CD8-positive, alpha-beta memory T cell (primary cell): ENCODE measurements around the gene DSCAM. TPM values are rescaled to one million over a fixed set of nuclear protein-coding genes. Genes with fewer than 3 reads are reported as not detected.

Source experiments
- CTCF ChIA-PET: fragments of 350-600 bp; sonication (Branson Sonifier 250); formaldehyde crosslinking; loops from one replicate; lab custom pipeline; 2021; ENCODE audit warnings: antibody characterized with exemption; lab: Charles Lee
- POLR2A ChIA-PET: fragments of 350-600 bp; sonication (Branson Sonifier 250); formaldehyde crosslinking; loops from one replicate; lab custom pipeline; 2021; ENCODE audit warnings: antibody characterized with exemption; lab: Charles Lee
- DNase-seq, 5 donors: peaks; one replicate each; pipeline versions ENCODE4 v3.0.0 to v3.0.0-alpha.2; 2020 to 2022; ENCODE audit warnings: mixed read lengths in 1 of 5
- H3K27ac ChIP-seq: one replicate; pipeline ENCODE4 v1.7.0; 2013; ENCODE audit warnings: low read depth, mild to moderate bottlenecking, low read length, moderate library complexity
- H3K27me3 ChIP-seq: 2 replicates; pipeline ENCODE4 v1.7.0; 2013; ENCODE audit warnings: low read length, mild to moderate bottlenecking; ENCODE audit not compliant: insufficient read depth, poor library complexity, severe bottlenecking
- H3K36me3 ChIP-seq: 2 replicates; pipeline ENCODE4 v1.7.0; 2013; ENCODE audit warnings: mild to moderate bottlenecking, low read length, moderate library complexity; ENCODE audit not compliant: insufficient read depth
- H3K4me1 ChIP-seq: 2 replicates; pipeline ENCODE4 v1.7.0; 2013; ENCODE audit warnings: mild to moderate bottlenecking, low read length, moderate library complexity; ENCODE audit not compliant: insufficient read depth
- H3K4me3 ChIP-seq: 2 replicates; pipeline ENCODE4 v1.7.0; 2013; ENCODE audit warnings: mild to moderate bottlenecking, low read length
- H3K9me3 ChIP-seq: 2 replicates; pipeline ENCODE4 v1.7.0; 2013; ENCODE audit warnings: mild to moderate bottlenecking, low read length
- H3K27ac Mint-ChIP-seq, 8 donors: one replicate each; pipeline ENCODE4 v1.8.0; 2020 to 2021; ENCODE audit warnings: mixed read lengths in 8 of 8, mild to moderate bottlenecking in 6 of 8, inconsistent platforms in 3 of 8, moderate library complexity in 3 of 8
- H3K27me3 Mint-ChIP-seq, 2 donors: one replicate each; pipeline ENCODE4 v1.8.0; 2020 to 2021; ENCODE audit warnings: mixed read lengths in 2 of 2, mild to moderate bottlenecking in 1 of 2, moderate library complexity in 1 of 2
- H3K36me3 Mint-ChIP-seq, 3 donors: one replicate each; pipeline ENCODE4 v1.8.0; 2020 to 2021; ENCODE audit warnings: mixed read lengths in 3 of 3, inconsistent platforms in 1 of 3, mild to moderate bottlenecking in 1 of 3
- H3K4me1 Mint-ChIP-seq, 3 donors: one replicate each; pipeline ENCODE4 v1.8.0; 2020 to 2021; ENCODE audit warnings: mixed read lengths in 3 of 3, inconsistent platforms in 1 of 3, mild to moderate bottlenecking in 1 of 3
- H3K4me3 Mint-ChIP-seq, 7 donors: one replicate each; pipeline ENCODE4 v1.8.0; 2020 to 2021; ENCODE audit warnings: mixed read lengths in 7 of 7, mild to moderate bottlenecking in 6 of 7, moderate library complexity in 4 of 7, inconsistent platforms in 2 of 7
- H3K9me3 Mint-ChIP-seq, 5 donors: one replicate each; pipeline ENCODE4 v1.8.0; 2020 to 2022; ENCODE audit warnings: mixed read lengths in 5 of 5, mild to moderate bottlenecking in 3 of 5, moderate library complexity in 2 of 5, inconsistent platforms in 1 of 5
- polyA plus RNA-seq: library from polyadenylated mRNA; unstranded; fragments of 300-500 nt; fragmentation: Illumina TruSeq; gene quantifications from one replicate; pipeline ENCODE4 v1.2.3, GENCODE V29; 2021
- total RNA-seq, 2 experiments: library from RNA; stranded (reverse); gene quantifications; one replicate each; pipeline ENCODE4 v1.2.3, GENCODE V29; 2021

Gene DSCAM
- total and polyA plus RNA-seq, 3 experiments from 2014 or later = not detected

- H3K9me3 ChIP-seq = no peaks in the 10 kb centered on the region
- no peak overlapping the region for H3K4me3 ChIP-seq
- no peak overlapping the region for H3K4me3 Mint-ChIP-seq
- H3K9me3 Mint-ChIP-seq = peaks cover 0 to 16% (median 5%) of the 10 kb centered on the region in 5 donors
- H3K4me1 ChIP-seq = no peaks in the 10 kb centered on the region
- no peak overlapping the region for H3K27ac ChIP-seq
- POLR2A ChIA-PET = no interaction called here
- H3K27ac Mint-ChIP-seq = no peak overlapping the region
- DNase-seq = no peak
- H3K27me3 ChIP-seq = no peaks in the 10 kb centered on the region
- no peaks in the 10 kb centered on the region for H3K36me3 ChIP-seq
- CTCF ChIA-PET = no interaction called here
- no peaks in the 10 kb centered on the region for H3K36me3 Mint-ChIP-seq
- H3K27me3 Mint-ChIP-seq = peaks cover 0 to 1% of the 10 kb centered on the region in 2 donors
- no peaks in the 10 kb centered on the region for H3K4me1 Mint-ChIP-seq
Measured at GRCh38 chr21:40714536-40714935, 132.4 kb downstream of the DSCAM start.

GRCh38 chr21:40707656-40708244 is 139.2 kb downstream of the DSCAM start:
- H3K36me3 Mint-ChIP-seq = no peaks in the 10 kb centered on the region
- POLR2A ChIA-PET = no interaction called here
- no peaks in the 10 kb centered on the region for H3K4me1 ChIP-seq

GRCh38 chr21:40706806-40707655 is 139.9 kb downstream of the DSCAM start:
- Mint-ChIP-seq H3K4me1 (no peaks in the 10 kb centered on the region), H3K9me3 (peaks cover 0 to 8% (median 4%) of the 10 kb centered on the region in 5 donors)
- CTCF ChIA-PET = no interaction called here

More at GRCh38 chr21:40707656-40708244, 139.2 kb downstream of the DSCAM start:
- Mint-ChIP-seq H3K4me3 (no peak overlapping the region), H3K9me3 (peaks cover 0 to 11% (median 4%) of the 10 kb centered on the region in 5 donors), H3K4me1 (no peaks in the 10 kb centered on the region), H3K27me3 (no peaks in the 10 kb centered on the region), H3K27ac (no peak overlapping the region)
- CTCF ChIA-PET = no interaction called here
- no peak overlapping the region for H3K27ac ChIP-seq
- no peak overlapping the region for H3K4me3 ChIP-seq
- no peaks in the 10 kb centered on the region for H3K27me3 ChIP-seq
- no peaks in the 10 kb centered on the region for H3K9me3 ChIP-seq
- no peak for DNase-seq
- no peaks in the 10 kb centered on the region for H3K36me3 ChIP-seq

GRCh38 chr21:40706176-40706575 is 140.8 kb downstream of the DSCAM start:
- Histone ChIP-seq H3K4me1 (no peaks in the 10 kb centered on the region), H3K9me3 (no peaks in the 10 kb centered on the region), H3K36me3 (no peaks in the 10 kb centered on the region), H3K27ac (no peak overlapping the region), H3K27me3 (no peaks in the 10 kb centered on the region), H3K4me3 (no peak overlapping the region)
- Mint-ChIP-seq H3K4me3 (no peak overlapping the region), H3K36me3 (no peaks in the 10 kb centered on the region), H3K27ac (no peak overlapping the region), H3K9me3 (peaks cover 0 to 4% (median 3%) of the 10 kb centered on the region in 5 donors), H3K4me1 (no peaks in the 10 kb centered on the region), H3K27me3 (no peaks in the 10 kb centered on the region)
- DNase-seq = no peak
- POLR2A ChIA-PET = no interaction called here
- CTCF ChIA-PET = no interaction called here

More at GRCh38 chr21:40706806-40707655, 139.9 kb downstream of the DSCAM start:
- H3K27ac Mint-ChIP-seq = no peak overlapping the region
- H3K27ac ChIP-seq = no peak overlapping the region
- H3K4me3 Mint-ChIP-seq = no peak overlapping the region
- H3K4me1 ChIP-seq = no peaks in the 10 kb centered on the region
- H3K9me3 ChIP-seq = no peaks in the 10 kb centered on the region
- H3K4me3 ChIP-seq = no peak overlapping the region
- no peaks in the 10 kb centered on the region for H3K27me3 ChIP-seq
- H3K36me3 ChIP-seq = no peaks in the 10 kb centered on the region
- POLR2A ChIA-PET = no interaction called here
- no peak for DNase-seq
- H3K36me3 Mint-ChIP-seq = no peaks in the 10 kb centered on the region
- no peaks in the 10 kb centered on the region for H3K27me3 Mint-ChIP-seq

- Histone ChIP-seq H3K27ac (no peak overlapping the region), H3K4me1 (no peaks in the 10 kb centered on the region), H3K36me3 (no peaks in the 10 kb centered on the region), H3K27me3 (no peaks in the 10 kb centered on the region), H3K4me3 (no peak overlapping the region), H3K9me3 (no peaks in the 10 kb centered on the region)
- no peak for DNase-seq
- Mint-ChIP-seq H3K4me1 (no peaks in the 10 kb centered on the region), H3K4me3 (no peak overlapping the region), H3K27me3 (no peaks in the 10 kb centered on the region), H3K9me3 (peaks cover 0 to 5% (median 4%) of the 10 kb centered on the region in 5 donors), H3K27ac (no peak overlapping the region), H3K36me3 (no peaks in the 10 kb centered on the region)
- POLR2A ChIA-PET = no interaction called here
- CTCF ChIA-PET = no interaction called here
Measured at GRCh38 chr21:40704141-40704540, 142.8 kb downstream of the DSCAM start.

GRCh38 chr21:40699366-40699765 is 147.6 kb downstream of the DSCAM start:
- H3K4me1 Mint-ChIP-seq = no peaks in the 10 kb centered on the region
- H3K9me3 Mint-ChIP-seq = peaks cover 0 to 6% (median 6%) of the 10 kb centered on the region in 5 donors
- Histone ChIP-seq H3K36me3 (no peaks in the 10 kb centered on the region), H3K27ac (no peak overlapping the region), H3K9me3 (no peaks in the 10 kb centered on the region), H3K27me3 (no peaks in the 10 kb centered on the region), H3K4me3 (no peak overlapping the region), H3K4me1 (no peaks in the 10 kb centered on the region)
- no peak overlapping the region for H3K27ac Mint-ChIP-seq
- ChIA-PET POLR2A (no interaction called here), CTCF (interaction anchor here (0.9 kb wide), 1 partner anchor 43 kb away, joined by 3 read pairs; no protein-coding TSS in a partner anchor)
- H3K4me3 Mint-ChIP-seq = no peak overlapping the region
- DNase-seq = no peak
- H3K36me3 Mint-ChIP-seq = no peaks in the 10 kb centered on the region
- no peaks in the 10 kb centered on the region for H3K27me3 Mint-ChIP-seq

GRCh38 chr21:40696246-40696645 is 150.7 kb downstream of the DSCAM start:
- H3K4me1 Mint-ChIP-seq = no peaks in the 10 kb centered on the region
- H3K36me3 Mint-ChIP-seq = no peaks in the 10 kb centered on the region
- H3K4me1 ChIP-seq = no peaks in the 10 kb centered on the region
- H3K4me3 Mint-ChIP-seq = no peak overlapping the region
- H3K9me3 Mint-ChIP-seq = peaks cover 0 to 9% (median 3%) of the 10 kb centered on the region in 5 donors
- ChIA-PET POLR2A (no interaction called here), CTCF (no interaction called here)
- H3K27ac Mint-ChIP-seq = no peak overlapping the region
- H3K9me3 ChIP-seq = no peaks in the 10 kb centered on the region
- no peak overlapping the region for H3K4me3 ChIP-seq
- no peaks in the 10 kb centered on the region for H3K36me3 ChIP-seq
- H3K27ac ChIP-seq = no peak overlapping the region
- no peaks in the 10 kb centered on the region for H3K27me3 Mint-ChIP-seq
- no peak for DNase-seq
- H3K27me3 ChIP-seq = no peaks in the 10 kb centered on the region

GRCh38 chr21:40689840-40690360 is 157.1 kb downstream of the DSCAM start:
- no peaks in the 10 kb centered on the region for H3K27me3 ChIP-seq
- H3K4me1 ChIP-seq = no peaks in the 10 kb centered on the region
- Mint-ChIP-seq H3K4me3 (no peak overlapping the region), H3K4me1 (no peaks in the 10 kb centered on the region), H3K27ac (no peak overlapping the region), H3K36me3 (no peaks in the 10 kb centered on the region), H3K9me3 (peaks cover 0 to 10% (median 0%) of the 10 kb centered on the region in 5 donors), H3K27me3 (no peaks in the 10 kb centered on the region)
- no peak for DNase-seq
- no peak overlapping the region for H3K4me3 ChIP-seq
- ChIA-PET CTCF (no interaction called here), POLR2A (no interaction called here)
- no peaks in the 10 kb centered on the region for H3K36me3 ChIP-seq
- H3K9me3 ChIP-seq = no peaks in the 10 kb centered on the region
- no peak overlapping the region for H3K27ac ChIP-seq
